ENCODE results near the gene FARP1. TPM values are rescaled to one million over a fixed set of nuclear protein-coding genes. Genes with fewer than 3 reads are reported as not detected.

Gene FARP1
- polyA plus RNA-seq, 1 of the 3 experiments (the other 2 are of a cell fraction) = 12.0 TPM

DNA sequence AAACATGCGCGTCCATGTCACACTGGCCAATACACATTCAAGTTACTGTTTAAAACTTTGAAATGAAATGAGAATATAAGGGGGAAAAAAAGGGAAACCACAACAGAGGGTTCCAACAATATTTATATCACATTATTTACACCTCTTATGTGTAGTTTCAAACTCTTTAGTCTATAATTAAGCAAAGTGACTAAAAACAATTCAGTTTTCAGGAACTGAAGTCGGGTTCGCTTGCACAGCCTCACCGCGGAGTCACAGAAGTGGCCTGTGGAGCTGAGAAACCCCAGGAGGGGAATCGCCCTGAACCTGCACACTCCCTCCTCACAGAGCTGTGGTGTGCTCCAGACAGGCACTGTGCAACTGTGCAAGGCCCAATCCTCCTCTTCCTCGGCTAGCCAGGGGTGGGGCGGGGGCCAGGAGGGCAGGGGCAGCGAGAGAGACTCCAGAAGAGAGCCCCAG lies 358.1 kb downstream of the FARP1 start:
- H3F3A ChIP-seq (replicated peaks; ENCODE audit: insufficient read depth) = no peaks in the 10 kb centered on the region
- no peak overlapping the region for H3K4me2 ChIP-seq
- no peaks in the 10 kb centered on the region for H3K27me3 ChIP-seq (ENCODE audit: insufficient read depth)
- H2AFZ ChIP-seq (ENCODE audit: low read depth) = no peak overlapping the region
- peaks cover 0 to 26% of the 10 kb centered on the region in 2 experiments; a peak in 3 of 4 replicates for H3K4me1 ChIP-seq (ENCODE audit: control insufficient read depth in 1 of 2, insufficient read depth in 2 of 2, low read depth in 1 of 2, low read length in 1 of 2)
- H3K9me2 ChIP-seq = no peaks in the 10 kb centered on the region
- no peak overlapping the region for H3K27ac ChIP-seq (ENCODE audit: low read depth in 2 of 2, low read length in 1 of 2)
- H3K36me3 ChIP-seq (replicated peaks in 1 of 2; ENCODE audit: control insufficient read depth in 1 of 2, insufficient read depth in 2 of 2, low read length in 1 of 2) = peaks cover 2 to 5% of the 10 kb centered on the region in 2 experiments
- H4K20me1 ChIP-seq (ENCODE audit: insufficient read depth) = peaks cover 7% of the 10 kb centered on the region
- 95% methylated on average over 7 of the region's 10 CpGs for WGBS (ENCODE audit: low lambda C conversion rate)
- H3K4me3 ChIP-seq (ENCODE audit: low read depth in 2 of 2, low read length in 1 of 2) = no peak overlapping the region
- no peak overlapping the region for H3K9ac ChIP-seq
- ChIA-PET POLR2A (no interaction called here), CTCF (no interaction called here)
- H3K9me3 ChIP-seq = no peaks in the 10 kb centered on the region
- TF ChIP-seq FOXJ3 (CRISPR knock-in tag; IDR thresholded peaks at IDR 0.05) = no peak
- no peak for TF ChIP-seq RXRA (IDR thresholded peaks at IDR 0.05; ENCODE audit: borderline replicate concordance, low read depth)
- no peak for TF ChIP-seq TEAD4 (IDR thresholded peaks at IDR 0.05; ENCODE audit: borderline replicate concordance, insufficient read depth)
- no peak for TF ChIP-seq TAF1 (IDR thresholded peaks at IDR 0.05; ENCODE audit: borderline replicate concordance, low read depth, low read length)
- no peak for TF ChIP-seq TCF12 (IDR thresholded peaks at IDR 0.05)
- TF ChIP-seq, protein P1, sequence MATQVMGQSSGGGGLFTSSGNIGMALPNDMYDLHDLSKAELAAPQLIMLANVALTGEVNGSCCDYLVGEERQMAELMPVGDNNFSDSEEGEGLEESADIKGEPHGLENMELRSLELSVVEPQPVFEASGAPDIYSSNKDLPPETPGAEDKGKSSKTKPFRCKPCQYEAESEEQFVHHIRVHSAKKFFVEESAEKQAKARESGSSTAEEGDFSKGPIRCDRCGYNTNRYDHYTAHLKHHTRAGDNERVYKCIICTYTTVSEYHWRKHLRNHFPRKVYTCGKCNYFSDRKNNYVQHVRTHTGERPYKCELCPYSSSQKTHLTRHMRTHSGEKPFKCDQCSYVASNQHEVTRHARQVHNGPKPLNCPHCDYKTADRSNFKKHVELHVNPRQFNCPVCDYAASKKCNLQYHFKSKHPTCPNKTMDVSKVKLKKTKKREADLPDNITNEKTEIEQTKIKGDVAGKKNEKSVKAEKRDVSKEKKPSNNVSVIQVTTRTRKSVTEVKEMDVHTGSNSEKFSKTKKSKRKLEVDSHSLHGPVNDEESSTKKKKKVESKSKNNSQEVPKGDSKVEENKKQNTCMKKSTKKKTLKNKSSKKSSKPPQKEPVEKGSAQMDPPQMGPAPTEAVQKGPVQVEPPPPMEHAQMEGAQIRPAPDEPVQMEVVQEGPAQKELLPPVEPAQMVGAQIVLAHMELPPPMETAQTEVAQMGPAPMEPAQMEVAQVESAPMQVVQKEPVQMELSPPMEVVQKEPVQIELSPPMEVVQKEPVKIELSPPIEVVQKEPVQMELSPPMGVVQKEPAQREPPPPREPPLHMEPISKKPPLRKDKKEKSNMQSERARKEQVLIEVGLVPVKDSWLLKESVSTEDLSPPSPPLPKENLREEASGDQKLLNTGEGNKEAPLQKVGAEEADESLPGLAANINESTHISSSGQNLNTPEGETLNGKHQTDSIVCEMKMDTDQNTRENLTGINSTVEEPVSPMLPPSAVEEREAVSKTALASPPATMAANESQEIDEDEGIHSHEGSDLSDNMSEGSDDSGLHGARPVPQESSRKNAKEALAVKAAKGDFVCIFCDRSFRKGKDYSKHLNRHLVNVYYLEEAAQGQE (IDR thresholded peaks at IDR 0.05; ENCODE audit: low read depth, low read length) = no peak
- no peak for TF ChIP-seq MXI1 (IDR thresholded peaks at IDR 0.05; ENCODE audit: low read depth, low read length)
- TF ChIP-seq, protein P2, sequence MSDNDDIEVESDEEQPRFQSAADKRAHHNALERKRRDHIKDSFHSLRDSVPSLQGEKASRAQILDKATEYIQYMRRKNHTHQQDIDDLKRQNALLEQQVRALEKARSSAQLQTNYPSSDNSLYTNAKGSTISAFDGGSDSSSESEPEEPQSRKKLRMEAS (IDR thresholded peaks at IDR 0.05; ENCODE audit: low read depth) = no peak
- TF ChIP-seq YY1 (IDR thresholded peaks at IDR 0.05; ENCODE audit: low read depth) = no peak
- no peak for TF ChIP-seq RFX5 (IDR thresholded peaks at IDR 0.05; ENCODE audit: low read length)
- no peak for TF ChIP-seq ELF1 (IDR thresholded peaks at IDR 0.05)
- no peak for TF ChIP-seq NRF1 (IDR thresholded peaks at IDR 0.05; ENCODE audit: low read depth, low read length)
- TF ChIP-seq, protein P3, sequence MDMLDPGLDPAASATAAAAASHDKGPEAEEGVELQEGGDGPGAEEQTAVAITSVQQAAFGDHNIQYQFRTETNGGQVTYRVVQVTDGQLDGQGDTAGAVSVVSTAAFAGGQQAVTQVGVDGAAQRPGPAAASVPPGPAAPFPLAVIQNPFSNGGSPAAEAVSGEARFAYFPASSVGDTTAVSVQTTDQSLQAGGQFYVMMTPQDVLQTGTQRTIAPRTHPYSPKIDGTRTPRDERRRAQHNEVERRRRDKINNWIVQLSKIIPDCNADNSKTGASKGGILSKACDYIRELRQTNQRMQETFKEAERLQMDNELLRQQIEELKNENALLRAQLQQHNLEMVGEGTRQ (IDR thresholded peaks at IDR 0.05; ENCODE audit: borderline replicate concordance, low read depth, low read length) = no peak
- DNase-seq = no peak
- H3K79me2 ChIP-seq (ENCODE audit: insufficient read depth) = peaks cover 59% of the 10 kb centered on the region
